ENCODE results near the gene ERVFRD-1.

The ERVFRD-1 gene

DNA sequence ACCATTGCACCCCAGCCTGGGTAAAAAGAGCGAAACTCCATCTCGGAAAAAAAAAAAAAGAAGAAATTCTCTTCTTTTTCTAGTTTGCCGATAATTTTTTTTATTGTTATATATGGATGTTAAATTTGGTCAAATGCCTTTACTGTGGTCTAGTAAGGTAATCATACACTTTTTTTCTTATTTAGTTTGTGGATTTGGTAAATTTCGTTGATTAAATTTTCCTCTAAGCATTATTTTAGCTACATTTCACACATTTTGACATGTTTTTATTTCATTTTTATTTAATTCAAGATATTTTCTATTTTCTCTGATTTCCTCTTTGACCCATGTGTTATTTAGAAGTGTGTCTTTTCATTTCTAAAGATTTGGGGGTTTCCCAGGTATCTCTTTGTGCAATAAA, 49.4 kb downstream of the ERVFRD-1 start:
- DNase-seq (ENCODE audit: insufficient read length, low spot score) (no peak), FAIRE-seq (no peak)
- TF ChIP-seq POU2F2 (IDR thresholded peaks at IDR 0.05; ENCODE audit: low read depth, low read length) (no peak), PAX5 (IDR thresholded peaks at IDR 0.05; ENCODE audit: insufficient read depth, low read length, severe bottlenecking) (no peak), POLR2AphosphoS5 (IDR thresholded peaks at IDR 0.05; ENCODE audit: low read depth, low read length) (no peak), POLR2A (IDR thresholded peaks at IDR 0.05; ENCODE audit: low read depth, low read length) (no peak), TAF1 (IDR thresholded peaks at IDR 0.05; ENCODE audit: low read depth, low read length) (no peak), SPI1 (IDR thresholded peaks at IDR 0.05; ENCODE audit: low read depth, low read length) (no peak)

- no peak for TF ChIP-seq TAF1 (IDR thresholded peaks at IDR 0.05; ENCODE audit: low read depth, low read length)
- TF ChIP-seq PAX5 (IDR thresholded peaks at IDR 0.05; ENCODE audit: insufficient read depth, low read length, severe bottlenecking), result no peak
- TF ChIP-seq POU2F2 (IDR thresholded peaks at IDR 0.05; ENCODE audit: low read depth, low read length), result no peak
- TF ChIP-seq POLR2AphosphoS5 (IDR thresholded peaks at IDR 0.05; ENCODE audit: low read depth, low read length), result no peak
- TF ChIP-seq SPI1 (IDR thresholded peaks at IDR 0.05; ENCODE audit: low read depth, low read length), result no peak
- no peak for TF ChIP-seq POLR2A (IDR thresholded peaks at IDR 0.05; ENCODE audit: low read depth, low read length)
- FAIRE-seq (no peak), DNase-seq (ENCODE audit: insufficient read length, low spot score) (no peak)
These were observed 53.1 kb downstream of the ERVFRD-1 start for GRCh38 chr6:11058406-11058805.

DNA sequence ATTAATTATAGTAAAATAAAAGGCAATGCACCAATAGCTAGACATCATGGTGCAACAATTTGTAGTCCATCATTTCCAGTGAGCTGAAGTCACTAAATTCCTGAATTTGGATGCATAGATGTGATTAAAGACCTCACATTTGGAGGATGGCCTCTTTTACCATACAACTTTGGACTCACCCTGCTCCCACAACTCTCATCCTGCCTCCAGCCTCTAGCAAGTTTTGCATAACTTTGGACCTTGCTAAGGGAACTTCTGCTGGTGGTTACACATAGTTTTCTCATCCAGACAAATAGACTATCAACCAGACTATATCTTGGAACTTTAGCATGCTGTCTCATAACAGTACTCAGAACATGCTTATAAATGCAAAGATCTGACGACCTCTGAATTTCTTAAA, 54.7 kb downstream of the ERVFRD-1 start:
- no peak for TF ChIP-seq POLR2A (IDR thresholded peaks at IDR 0.05; ENCODE audit: low read depth, low read length)
- no peak for TF ChIP-seq TAF1 (IDR thresholded peaks at IDR 0.05; ENCODE audit: low read depth, low read length)
- no peak for TF ChIP-seq SPI1 (IDR thresholded peaks at IDR 0.05; ENCODE audit: low read depth, low read length)
- no peak for TF ChIP-seq POU2F2 (IDR thresholded peaks at IDR 0.05; ENCODE audit: low read depth, low read length)
- TF ChIP-seq PAX5 (IDR thresholded peaks at IDR 0.05; ENCODE audit: insufficient read depth, low read length, severe bottlenecking), result no peak
- no peak for TF ChIP-seq POLR2AphosphoS5 (IDR thresholded peaks at IDR 0.05; ENCODE audit: low read depth, low read length)
- DNase-seq (ENCODE audit: insufficient read length, low spot score), result no peak
- no peak for FAIRE-seq

- TF ChIP-seq POLR2AphosphoS5 (IDR thresholded peaks at IDR 0.05; ENCODE audit: low read depth, low read length), result no peak
- TF ChIP-seq SPI1 (IDR thresholded peaks at IDR 0.05; ENCODE audit: low read depth, low read length), result no peak
- no peak for TF ChIP-seq POU2F2 (IDR thresholded peaks at IDR 0.05; ENCODE audit: low read depth, low read length)
- TF ChIP-seq PAX5 (IDR thresholded peaks at IDR 0.05; ENCODE audit: insufficient read depth, low read length, severe bottlenecking), result no peak
- TF ChIP-seq POLR2A (IDR thresholded peaks at IDR 0.05; ENCODE audit: low read depth, low read length), result no peak
- no peak for TF ChIP-seq TAF1 (IDR thresholded peaks at IDR 0.05; ENCODE audit: low read depth, low read length)
- no peak for DNase-seq (ENCODE audit: insufficient read length, low spot score)
- no peak for FAIRE-seq
These were observed 56.3 kb downstream of the ERVFRD-1 start for GRCh38 chr6:11055127-11055627.

DNA sequence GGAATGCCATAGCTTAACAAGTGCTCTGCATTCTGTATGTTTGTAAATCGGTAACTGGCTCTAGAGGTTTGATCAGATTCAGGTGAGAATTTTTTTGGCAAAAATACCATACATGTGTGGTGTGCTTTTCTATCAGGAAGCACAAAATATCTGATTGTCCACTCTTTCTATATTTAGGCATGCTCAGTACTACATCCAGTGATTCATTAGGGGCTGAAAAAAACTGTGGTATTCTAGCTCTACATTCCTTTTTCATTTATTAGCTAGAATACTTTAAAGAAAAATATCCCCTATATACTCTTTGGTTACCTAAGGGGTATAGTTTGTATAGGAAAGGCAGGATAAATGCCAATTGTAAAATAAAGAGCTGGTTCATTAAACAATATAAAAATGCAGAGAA, 56.8 kb downstream of the ERVFRD-1 start:
- DNase-seq (ENCODE audit: insufficient read length, low spot score) (no peak), FAIRE-seq (no peak)
- TF ChIP-seq POU2F2 (IDR thresholded peaks at IDR 0.05; ENCODE audit: low read depth, low read length) (no peak), POLR2AphosphoS5 (IDR thresholded peaks at IDR 0.05; ENCODE audit: low read depth, low read length) (no peak), POLR2A (IDR thresholded peaks at IDR 0.05; ENCODE audit: low read depth, low read length) (no peak), PAX5 (IDR thresholded peaks at IDR 0.05; ENCODE audit: insufficient read depth, low read length, severe bottlenecking) (no peak), SPI1 (IDR thresholded peaks at IDR 0.05; ENCODE audit: low read depth, low read length) (no peak), TAF1 (IDR thresholded peaks at IDR 0.05; ENCODE audit: low read depth, low read length) (no peak)

GRCh38 chr6:11053307-11053706, 58.2 kb downstream of the ERVFRD-1 start:
- no peak for DNase-seq (ENCODE audit: insufficient read length, low spot score)
- TF ChIP-seq POU2F2 (IDR thresholded peaks at IDR 0.05; ENCODE audit: low read depth, low read length), result no peak
- TF ChIP-seq POLR2A (IDR thresholded peaks at IDR 0.05; ENCODE audit: low read depth, low read length), result no peak
- TF ChIP-seq PAX5 (IDR thresholded peaks at IDR 0.05; ENCODE audit: insufficient read depth, low read length, severe bottlenecking), result no peak
- no peak for TF ChIP-seq POLR2AphosphoS5 (IDR thresholded peaks at IDR 0.05; ENCODE audit: low read depth, low read length)
- no peak for TF ChIP-seq TAF1 (IDR thresholded peaks at IDR 0.05; ENCODE audit: low read depth, low read length)
- TF ChIP-seq SPI1 (IDR thresholded peaks at IDR 0.05; ENCODE audit: low read depth, low read length), result no peak
- FAIRE-seq, result no peak

Measured in GM12891 (cell line).